HepG2 (cell line): Measurements from ENCODE around the gene CHDH. TPM values are rescaled to one million over a fixed set of nuclear protein-coding genes. Genes with fewer than 3 reads are reported as not detected.

Experiments used
- ARHGAP35 ChIP-seq: sonication (generic); formaldehyde crosslinking; IDR thresholded peaks from 2 replicates; pipeline ENCODE4 v1.9.0; 2022; ENCODE audit warnings: mild to moderate bottlenecking, inconsistent platforms, moderate library complexity, missing genetic modification reagents, borderline replicate concordance
- CENPX ChIP-seq: sonication (generic); formaldehyde crosslinking; IDR thresholded peaks from 2 replicates; pipeline ENCODE4 v1.9.0; 2021; ENCODE audit warnings: mild to moderate bottlenecking, missing genetic modification reagents, moderate library complexity
- HDAC2 ChIP-seq: sonication (generic); formaldehyde crosslinking; IDR thresholded peaks from 2 replicates; pipeline ENCODE4 v1.4.0; 2020; ENCODE audit warnings: missing genetic modification reagents
- JUND ChIP-seq: sonication (generic); formaldehyde crosslinking; IDR thresholded peaks from 2 replicates; pipeline ENCODE4 v1.8.0; 2022; ENCODE audit warnings: mild to moderate bottlenecking, missing genetic modification reagents
- PAXIP1 ChIP-seq: sonication (generic); formaldehyde crosslinking; conservative IDR thresholded peaks from 2 replicates; pipeline ENCODE4 v1.4.0; 2020; ENCODE audit warnings: mild to moderate bottlenecking, missing genetic modification reagents, moderate library complexity
- PITX1 ChIP-seq: sonication (generic); formaldehyde crosslinking; IDR thresholded peaks from 2 replicates; pipeline ENCODE4 v1.5.1; 2020; ENCODE audit warnings: mild to moderate bottlenecking, missing genetic modification reagents
- SIN3B ChIP-seq: fragments of 150-350 bp; IDR thresholded peaks from 2 replicates; pipeline ENCODE4 v1.6.1; 2014; ENCODE audit warnings: low read length
- SIX1 ChIP-seq: sonication (generic); formaldehyde crosslinking; IDR thresholded peaks from 2 replicates; pipeline ENCODE4 v1.4.0; 2020; ENCODE audit warnings: missing genetic modification reagents, borderline replicate concordance
- STAG1 ChIP-seq: sonication (generic); formaldehyde crosslinking; IDR thresholded peaks from 2 replicates; pipeline ENCODE4 v1.4.0; 2020; ENCODE audit warnings: missing genetic modification reagents
- USF2 ChIP-seq, 2 experiments: sonication (generic) in 1 of 2; formaldehyde crosslinking in 1 of 2; IDR thresholded peaks; 2 replicates each; pipeline versions ENCODE4 v1.5.1 to v1.6.1; 2011 to 2020; ENCODE audit warnings: borderline replicate concordance in 1 of 2, low read depth in 1 of 2, low read length in 1 of 2, mild to moderate bottlenecking in 1 of 2, missing genetic modification reagents in 1 of 2, moderate library complexity in 1 of 2
- ZNF317 ChIP-seq: sonication (generic); formaldehyde crosslinking; IDR thresholded peaks from 2 replicates; pipeline ENCODE4 v1.5.0; 2020; ENCODE audit warnings: mild to moderate bottlenecking, missing genetic modification reagents
- ZNF414 ChIP-seq: sonication (generic); formaldehyde crosslinking; IDR thresholded peaks from 2 replicates; pipeline ENCODE4 v1.5.0; 2020; ENCODE audit warnings: missing genetic modification reagents
- ZNF607 ChIP-seq: sonication (generic); formaldehyde crosslinking; IDR thresholded peaks from 2 replicates; pipeline ENCODE4 v1.5.1; 2020; ENCODE audit warnings: missing genetic modification reagents, mild to moderate bottlenecking, borderline replicate concordance
- ZNF615 ChIP-seq: sonication (generic); formaldehyde crosslinking; IDR thresholded peaks from 2 replicates; pipeline ENCODE4 v1.5.0; 2020; ENCODE audit warnings: mild to moderate bottlenecking, missing genetic modification reagents, borderline replicate concordance
- ZNF713 ChIP-seq: sonication (generic); formaldehyde crosslinking; IDR thresholded peaks from 2 replicates; pipeline ENCODE4 v1.4.0; 2020; ENCODE audit warnings: mild to moderate bottlenecking, missing genetic modification reagents
- polyA plus RNA-seq, 8 experiments: library from polyadenylated mRNA; depleted of rRNA in 3 of 8; stranded (reverse) in 7 of 8; unstranded in 1 of 8; fragments of >200 nt; fragmentation: Illumina TruSeq in 4 of 8; extraction: Trizol in 4 of 8; gene quantifications; 2 replicates each; pipeline versions ENCODE4 v1.2.1 to v1.2.3, GENCODE V29; 2011 to 2016; ENCODE audit warnings: low read depth in 4 of 8, missing spikeins in 1 of 8, mixed read lengths in 1 of 8; ENCODE audit not compliant: insufficient read depth in 1 of 8
- total RNA-seq, 5 experiments: library from RNA; depleted of rRNA; stranded (reverse); fragments of >200 nt; fragmentation: Illumina TruSeq; extraction: Trizol; gene quantifications; 2 replicates each; pipeline ENCODE4 v1.2.3, GENCODE V29; 2016; ENCODE audit warnings: low read depth in 1 of 5
- TF ChIP-seq, protein P1 (sequence below): IDR thresholded peaks from 2 replicates; pipeline ENCODE4 v1.6.1; 2016; ENCODE audit warnings: low read depth, borderline replicate concordance
- TF ChIP-seq, protein P2 (sequence below): IDR thresholded peaks from 2 replicates; pipeline ENCODE4 v1.6.1; 2016; ENCODE audit warnings: control low read depth
- TF ChIP-seq, protein P3 (sequence below): sonication (generic); formaldehyde crosslinking; IDR thresholded peaks from 2 replicates; pipeline ENCODE4 v1.5.1; 2020; ENCODE audit warnings: missing genetic modification reagents, mild to moderate bottlenecking, borderline replicate concordance

The CHDH gene
- total and polyA plus RNA-seq, 2 of the 13 experiments (the other 11 are each of a cell fraction or from before 2014, with no cell fraction given), result 28.1 to 48.9 TPM

GRCh38 chr3:53845103-53845880 lies 927 bp downstream of the CHDH start (continued):
- TF ChIP-seq ZNF317 (CRISPR knock-in tag), result peak; percentile 19; the same call in 1 of the 2 replicates
- TF ChIP-seq ZNF414 (CRISPR knock-in tag), result no peak; the same call in none of the 2 replicates
- TF ChIP-seq, protein P1, sequence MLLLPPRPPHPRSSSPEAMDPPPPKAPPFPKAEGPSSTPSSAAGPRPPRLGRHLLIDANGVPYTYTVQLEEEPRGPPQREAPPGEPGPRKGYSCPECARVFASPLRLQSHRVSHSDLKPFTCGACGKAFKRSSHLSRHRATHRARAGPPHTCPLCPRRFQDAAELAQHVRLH (CRISPR knock-in tag), result no peak
- TF ChIP-seq STAG1 (CRISPR knock-in tag), result no peak
- TF ChIP-seq SIN3B, result no peak
- TF ChIP-seq ZNF615, result 0 out of 2 replicates have a peak, but pooled peaks have one; percentile 53
- TF ChIP-seq SIX1 (CRISPR knock-in tag), result peak; percentile 34; the same call in 1 of the 2 replicates
- TF ChIP-seq PAXIP1, result no peak
- 0 out of 2 replicates have a peak, but pooled peaks have one; percentile 27 for TF ChIP-seq ZNF607
- no peak for TF ChIP-seq JUND (CRISPR knock-in tag)
- TF ChIP-seq, protein P2, sequence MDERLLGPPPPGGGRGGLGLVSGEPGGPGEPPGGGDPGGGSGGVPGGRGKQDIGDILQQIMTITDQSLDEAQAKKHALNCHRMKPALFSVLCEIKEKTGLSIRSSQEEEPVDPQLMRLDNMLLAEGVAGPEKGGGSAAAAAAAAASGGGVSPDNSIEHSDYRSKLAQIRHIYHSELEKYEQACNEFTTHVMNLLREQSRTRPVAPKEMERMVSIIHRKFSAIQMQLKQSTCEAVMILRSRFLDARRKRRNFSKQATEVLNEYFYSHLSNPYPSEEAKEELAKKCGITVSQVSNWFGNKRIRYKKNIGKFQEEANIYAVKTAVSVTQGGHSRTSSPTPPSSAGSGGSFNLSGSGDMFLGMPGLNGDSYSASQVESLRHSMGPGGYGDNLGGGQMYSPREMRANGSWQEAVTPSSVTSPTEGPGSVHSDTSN, result no peak
- TF ChIP-seq, protein P3, sequence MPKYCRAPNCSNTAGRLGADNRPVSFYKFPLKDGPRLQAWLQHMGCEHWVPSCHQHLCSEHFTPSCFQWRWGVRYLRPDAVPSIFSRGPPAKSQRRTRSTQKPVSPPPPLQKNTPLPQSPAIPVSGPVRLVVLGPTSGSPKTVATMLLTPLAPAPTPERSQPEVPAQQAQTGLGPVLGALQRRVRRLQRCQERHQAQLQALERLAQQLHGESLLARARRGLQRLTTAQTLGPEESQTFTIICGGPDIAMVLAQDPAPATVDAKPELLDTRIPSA (CRISPR knock-in tag), result 0 out of 2 replicates have a peak, but pooled peaks have one; percentile 12
- TF ChIP-seq CENPX, result no peak
- no peak for TF ChIP-seq ARHGAP35 (CRISPR knock-in tag)
- no peak for TF ChIP-seq PITX1
- TF ChIP-seq ZNF713 (CRISPR knock-in tag), result no peak
- 0 out of 2 replicates have a peak, but pooled peaks have one; percentile 2 for TF ChIP-seq HDAC2 (CRISPR knock-in tag)
- no peak for TF ChIP-seq USF2 (IDR thresholded peaks at IDR 0.05; ENCODE audit: low read depth, low read length)
- TF ChIP-seq USF2 (CRISPR knock-in tag; IDR thresholded peaks at IDR 0.05; ENCODE audit: borderline replicate concordance), result no peak
